GM23248 (cell line): ENCODE results near the gene AGPAT2.

Experiments used
- EZH2 ChIP-seq: fragments of 200-600 bp; sonication (generic); IDR thresholded peaks from 2 replicates; pipeline ENCODE4 v1.6.1; 2018; ENCODE audit warnings: antibody characterized with exemption, mild to moderate bottlenecking; ENCODE audit not compliant: insufficient read depth, poor library complexity, severe bottlenecking
- EZH2phosphoT487 ChIP-seq: fragments of 200-600 bp; sonication (generic); IDR thresholded peaks from 2 replicates; pipeline ENCODE4 v1.6.1; 2018; ENCODE audit warnings: antibody characterized with exemption, moderate library complexity, mild to moderate bottlenecking, low read depth; ENCODE audit not compliant: insufficient read depth

DNA sequence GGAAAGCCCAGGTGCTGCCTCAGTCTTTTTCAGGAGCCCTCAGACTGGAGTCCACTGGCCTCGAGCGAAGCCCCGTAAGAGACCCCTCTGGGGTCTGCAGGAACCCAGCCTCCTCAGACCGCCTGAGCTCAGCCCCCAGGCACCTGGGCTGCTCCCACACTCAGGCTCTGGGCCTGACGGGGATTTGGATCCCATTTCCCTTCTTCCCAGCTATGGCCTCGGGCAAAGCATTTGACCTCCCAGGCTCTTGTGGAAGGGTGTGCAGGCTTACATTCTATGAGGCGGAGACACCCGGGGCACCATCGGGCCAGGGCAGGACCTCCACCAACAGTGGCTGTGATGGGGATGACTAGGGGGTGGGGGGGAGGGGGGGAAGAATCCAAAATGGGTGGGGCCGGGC is 4.5 kb downstream of the AGPAT2 start:
- TF ChIP-seq EZH2phosphoT487 (no peak), EZH2 (no peak)
